ENCODE results near the gene SALL3.

Gene SALL3

DNA sequence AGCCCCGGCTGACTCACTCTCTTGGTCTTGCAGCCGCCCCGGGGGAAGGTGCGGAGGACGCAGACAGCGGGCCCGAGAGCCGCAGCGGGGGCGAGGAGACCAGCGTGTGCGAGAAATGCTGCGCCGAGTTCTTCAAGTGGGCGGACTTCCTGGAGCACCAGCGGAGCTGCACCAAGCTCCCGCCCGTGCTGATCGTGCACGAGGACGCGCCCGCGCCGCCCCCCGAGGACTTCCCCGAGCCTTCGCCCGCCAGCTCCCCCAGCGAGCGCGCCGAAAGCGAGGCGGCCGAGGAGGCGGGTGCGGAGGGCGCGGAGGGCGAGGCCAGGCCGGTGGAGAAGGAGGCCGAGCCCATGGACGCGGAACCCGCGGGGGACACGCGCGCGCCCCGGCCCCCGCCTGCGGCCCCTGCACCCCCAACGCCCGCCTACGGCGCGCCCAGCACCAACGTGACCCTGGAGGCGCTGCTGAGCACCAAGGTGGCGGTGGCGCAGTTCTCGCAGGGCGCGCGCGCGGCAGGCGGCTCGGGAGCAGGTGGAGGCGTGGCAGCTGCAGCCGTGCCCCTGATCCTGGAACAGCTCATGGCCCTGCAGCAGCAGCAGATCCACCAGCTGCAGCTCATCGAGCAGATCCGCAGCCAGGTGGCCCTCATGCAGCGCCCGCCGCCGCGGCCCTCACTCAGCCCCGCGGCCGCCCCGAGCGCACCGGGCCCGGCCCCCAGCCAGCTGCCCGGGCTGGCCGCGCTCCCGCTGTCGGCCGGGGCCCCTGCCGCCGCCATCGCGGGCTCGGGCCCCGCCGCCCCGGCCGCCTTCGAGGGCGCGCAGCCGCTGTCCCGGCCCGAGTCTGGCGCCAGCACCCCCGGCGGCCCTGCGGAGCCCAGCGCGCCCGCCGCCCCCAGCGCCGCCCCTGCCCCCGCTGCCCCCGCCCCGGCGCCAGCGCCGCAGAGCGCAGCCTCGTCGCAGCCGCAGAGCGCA is 12.7 kb downstream of the SALL3 start:
- H3K27me3 ChIP-seq (ENCODE audit: control insufficient read depth, insufficient read depth, low read length), result peaks cover 3% of the 10 kb centered on the region
- no peak overlapping the region for H3K4me3 ChIP-seq (ENCODE audit: low read length)
- H3K9ac ChIP-seq (ENCODE audit: low read length), result no peak overlapping the region
- no peak overlapping the region for H3K27ac ChIP-seq (ENCODE audit: low read depth, low read length)
- H3K36me3 ChIP-seq (ENCODE audit: control insufficient read depth, insufficient read depth, low read length), result no peaks in the 10 kb centered on the region
- no peaks in the 10 kb centered on the region for H3K4me1 ChIP-seq (ENCODE audit: control insufficient read depth, insufficient read depth, low read length)

DNA sequence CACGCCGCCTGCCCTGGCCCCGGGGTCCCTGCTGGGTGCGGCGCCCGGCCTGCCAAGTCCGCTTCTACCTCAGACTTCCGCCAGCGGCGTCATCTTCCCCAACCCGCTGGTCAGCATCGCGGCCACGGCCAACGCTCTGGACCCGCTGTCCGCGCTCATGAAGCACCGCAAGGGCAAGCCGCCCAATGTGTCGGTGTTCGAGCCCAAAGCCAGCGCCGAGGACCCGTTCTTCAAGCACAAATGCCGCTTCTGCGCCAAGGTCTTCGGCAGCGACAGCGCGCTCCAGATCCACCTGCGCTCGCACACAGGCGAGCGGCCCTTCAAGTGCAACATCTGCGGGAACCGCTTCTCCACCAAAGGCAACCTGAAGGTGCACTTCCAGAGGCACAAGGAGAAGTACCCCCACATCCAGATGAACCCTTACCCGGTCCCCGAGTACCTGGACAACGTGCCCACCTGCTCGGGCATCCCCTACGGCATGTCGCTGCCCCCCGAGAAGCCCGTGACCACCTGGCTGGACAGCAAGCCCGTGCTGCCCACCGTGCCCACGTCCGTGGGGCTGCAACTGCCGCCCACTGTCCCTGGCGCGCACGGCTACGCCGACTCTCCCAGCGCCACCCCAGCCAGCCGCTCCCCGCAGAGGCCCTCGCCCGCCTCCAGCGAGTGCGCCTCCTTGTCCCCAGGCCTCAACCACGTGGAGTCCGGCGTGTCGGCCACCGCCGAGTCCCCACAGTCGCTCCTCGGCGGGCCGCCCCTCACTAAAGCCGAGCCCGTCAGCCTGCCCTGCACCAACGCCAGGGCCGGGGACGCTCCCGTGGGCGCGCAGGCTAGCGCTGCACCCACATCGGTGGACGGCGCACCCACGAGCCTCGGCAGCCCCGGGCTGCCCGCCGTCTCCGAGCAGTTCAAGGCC is 13.7 kb downstream of the SALL3 start:
- Histone ChIP-seq H3K36me3 (ENCODE audit: control insufficient read depth, insufficient read depth, low read length) (no peaks in the 10 kb centered on the region), H3K4me3 (ENCODE audit: low read length) (no peak overlapping the region), H3K27ac (ENCODE audit: low read depth, low read length) (no peak overlapping the region), H3K9ac (ENCODE audit: low read length) (no peak overlapping the region), H3K4me1 (ENCODE audit: control insufficient read depth, insufficient read depth, low read length) (no peaks in the 10 kb centered on the region), H3K27me3 (ENCODE audit: control insufficient read depth, insufficient read depth, low read length) (no peaks in the 10 kb centered on the region)

DNA sequence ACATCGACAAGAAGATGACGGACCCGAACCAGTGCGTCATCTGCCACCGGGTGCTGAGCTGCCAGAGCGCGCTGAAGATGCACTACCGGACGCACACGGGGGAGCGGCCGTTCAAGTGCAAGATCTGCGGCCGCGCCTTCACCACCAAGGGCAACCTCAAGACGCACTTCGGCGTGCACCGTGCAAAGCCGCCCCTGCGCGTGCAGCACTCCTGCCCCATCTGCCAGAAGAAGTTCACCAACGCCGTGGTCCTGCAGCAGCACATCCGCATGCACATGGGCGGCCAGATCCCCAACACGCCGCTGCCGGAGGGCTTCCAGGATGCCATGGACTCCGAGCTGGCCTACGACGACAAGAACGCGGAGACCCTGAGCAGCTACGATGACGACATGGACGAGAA is 14.4 kb downstream of the SALL3 start:
- Histone ChIP-seq H3K27me3 (ENCODE audit: control insufficient read depth, insufficient read depth, low read length) (no peaks in the 10 kb centered on the region), H3K27ac (ENCODE audit: low read depth, low read length) (no peak overlapping the region), H3K36me3 (ENCODE audit: control insufficient read depth, insufficient read depth, low read length) (no peaks in the 10 kb centered on the region), H3K4me3 (ENCODE audit: low read length) (no peak overlapping the region), H3K9ac (ENCODE audit: low read length) (no peak overlapping the region), H3K4me1 (ENCODE audit: control insufficient read depth, insufficient read depth, low read length) (no peaks in the 10 kb centered on the region)

DNA sequence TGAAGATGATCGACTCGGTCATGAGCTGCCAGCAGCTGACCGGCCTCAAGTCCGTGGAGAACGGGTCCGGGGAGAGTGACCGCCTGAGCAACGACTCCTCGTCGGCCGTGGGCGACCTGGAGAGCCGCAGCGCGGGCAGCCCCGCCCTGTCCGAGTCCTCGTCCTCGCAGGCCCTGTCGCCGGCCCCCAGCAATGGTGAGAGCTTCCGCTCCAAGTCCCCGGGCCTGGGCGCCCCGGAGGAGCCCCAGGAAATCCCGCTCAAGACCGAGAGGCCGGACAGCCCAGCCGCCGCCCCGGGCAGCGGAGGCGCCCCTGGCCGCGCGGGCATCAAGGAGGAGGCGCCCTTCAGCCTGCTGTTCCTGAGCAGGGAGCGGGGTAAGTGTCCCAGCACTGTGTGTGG is 14.9 kb downstream of the SALL3 start:
- Histone ChIP-seq H3K36me3 (ENCODE audit: control insufficient read depth, insufficient read depth, low read length) (no peaks in the 10 kb centered on the region), H3K9ac (ENCODE audit: low read length) (no peak overlapping the region), H3K27me3 (ENCODE audit: control insufficient read depth, insufficient read depth, low read length) (no peaks in the 10 kb centered on the region), H3K27ac (ENCODE audit: low read depth, low read length) (no peak overlapping the region), H3K4me1 (ENCODE audit: control insufficient read depth, insufficient read depth, low read length) (no peaks in the 10 kb centered on the region), H3K4me3 (ENCODE audit: low read length) (no peak overlapping the region)

DNA sequence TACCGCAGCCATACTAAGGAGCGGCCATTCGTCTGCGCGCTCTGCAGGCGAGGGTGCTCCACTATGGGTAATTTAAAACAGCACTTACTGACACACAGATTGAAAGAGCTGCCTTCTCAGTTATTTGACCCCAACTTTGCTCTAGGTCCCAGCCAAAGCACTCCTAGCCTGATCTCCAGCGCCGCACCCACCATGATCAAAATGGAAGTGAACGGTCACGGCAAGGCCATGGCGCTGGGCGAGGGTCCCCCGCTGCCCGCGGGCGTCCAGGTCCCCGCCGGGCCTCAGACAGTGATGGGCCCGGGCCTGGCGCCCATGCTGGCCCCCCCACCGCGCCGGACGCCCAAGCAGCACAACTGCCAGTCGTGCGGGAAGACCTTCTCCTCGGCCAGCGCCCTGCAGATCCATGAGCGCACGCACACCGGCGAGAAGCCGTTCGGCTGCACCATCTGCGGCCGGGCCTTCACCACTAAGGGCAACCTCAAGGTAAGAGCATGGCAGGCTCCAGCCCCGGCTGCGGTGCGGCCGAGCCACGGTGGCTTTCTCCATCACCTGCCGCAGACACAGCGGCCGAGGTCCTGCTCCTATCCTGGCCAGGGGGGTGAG is 15.5 kb downstream of the SALL3 start:
- Histone ChIP-seq H3K4me3 (ENCODE audit: low read length) (no peak overlapping the region), H3K4me1 (ENCODE audit: control insufficient read depth, insufficient read depth, low read length) (no peaks in the 10 kb centered on the region)

DNA sequence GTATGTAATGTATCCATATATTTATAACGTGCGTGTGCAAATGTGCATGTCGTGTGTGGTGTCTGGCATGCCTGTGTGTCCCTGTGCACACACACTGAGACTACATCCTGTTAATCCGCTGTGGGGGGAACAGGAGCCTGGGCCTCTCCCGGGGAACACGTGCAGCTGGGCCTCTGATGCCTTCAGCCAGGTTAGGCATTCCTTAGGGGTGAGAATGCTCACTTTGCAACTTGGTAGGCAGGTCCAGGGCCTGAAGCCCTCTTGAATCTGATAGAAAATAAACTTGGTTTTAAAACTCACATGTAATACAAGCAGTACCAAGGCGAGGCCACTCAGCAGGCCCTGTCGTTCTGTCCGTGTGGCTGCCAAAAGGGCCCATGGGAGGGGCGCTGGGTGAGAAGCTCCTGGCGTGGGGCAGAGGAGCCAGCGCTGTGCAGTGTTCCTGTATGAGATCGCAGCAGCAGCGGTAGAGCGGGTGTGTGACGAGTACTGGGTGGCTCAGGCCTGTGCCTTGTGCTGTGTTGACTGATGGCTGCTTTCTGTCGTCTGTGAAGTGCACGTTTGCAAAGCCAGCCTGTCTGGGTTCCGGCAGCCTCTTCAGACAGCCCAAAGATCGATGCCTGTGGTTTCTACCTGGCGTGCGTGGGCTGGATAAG is 16.2 kb downstream of the SALL3 start:
- Histone ChIP-seq H3K27me3 (ENCODE audit: control insufficient read depth, insufficient read depth, low read length) (no peaks in the 10 kb centered on the region), H3K27ac (ENCODE audit: low read depth, low read length) (no peak overlapping the region), H3K4me3 (ENCODE audit: low read length) (no peak overlapping the region), H3K9ac (ENCODE audit: low read length) (no peak overlapping the region), H3K4me1 (ENCODE audit: control insufficient read depth, insufficient read depth, low read length) (no peaks in the 10 kb centered on the region), H3K36me3 (ENCODE audit: control insufficient read depth, insufficient read depth, low read length) (no peaks in the 10 kb centered on the region)

More for the DNA sequence above, 15.5 kb downstream of the SALL3 start:
- Histone ChIP-seq H3K27me3 (ENCODE audit: control insufficient read depth, insufficient read depth, low read length) (no peaks in the 10 kb centered on the region), H3K36me3 (ENCODE audit: control insufficient read depth, insufficient read depth, low read length) (no peaks in the 10 kb centered on the region), H3K27ac (ENCODE audit: low read depth, low read length) (no peak overlapping the region), H3K9ac (ENCODE audit: low read length) (no peak overlapping the region)

DNA sequence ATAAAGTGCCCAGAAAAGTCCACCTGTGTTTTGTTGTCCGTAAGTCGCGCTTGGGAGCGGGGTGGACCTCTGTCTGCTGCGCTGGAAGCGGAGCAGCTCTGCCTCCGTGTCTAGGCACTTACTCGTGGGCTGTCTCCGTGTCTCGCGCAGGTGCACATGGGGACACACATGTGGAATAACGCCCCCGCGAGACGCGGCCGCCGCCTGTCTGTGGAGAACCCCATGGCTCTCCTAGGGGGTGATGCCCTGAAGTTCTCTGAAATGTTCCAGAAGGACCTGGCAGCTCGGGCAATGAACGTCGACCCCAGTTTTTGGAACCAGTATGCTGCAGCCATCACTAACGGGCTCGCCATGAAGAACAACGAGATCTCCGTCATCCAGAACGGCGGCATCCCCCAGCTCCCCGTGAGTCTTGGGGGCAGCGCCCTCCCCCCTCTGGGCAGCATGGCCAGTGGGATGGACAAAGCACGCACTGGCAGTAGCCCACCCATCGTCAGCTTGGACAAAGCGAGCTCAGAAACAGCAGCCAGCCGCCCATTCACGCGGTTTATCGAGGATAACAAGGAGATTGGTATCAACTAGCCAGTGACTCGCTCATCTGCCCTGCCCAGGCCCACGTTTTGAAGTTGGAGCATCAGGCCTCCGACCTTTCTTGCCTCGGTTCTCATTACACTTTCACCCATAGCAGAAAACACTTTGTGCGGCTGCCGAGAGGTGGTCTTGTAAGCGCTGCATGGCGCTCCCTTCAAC is 17.3 kb downstream of the SALL3 start:
- no peak overlapping the region for H3K27ac ChIP-seq (ENCODE audit: low read depth, low read length)

DNA sequence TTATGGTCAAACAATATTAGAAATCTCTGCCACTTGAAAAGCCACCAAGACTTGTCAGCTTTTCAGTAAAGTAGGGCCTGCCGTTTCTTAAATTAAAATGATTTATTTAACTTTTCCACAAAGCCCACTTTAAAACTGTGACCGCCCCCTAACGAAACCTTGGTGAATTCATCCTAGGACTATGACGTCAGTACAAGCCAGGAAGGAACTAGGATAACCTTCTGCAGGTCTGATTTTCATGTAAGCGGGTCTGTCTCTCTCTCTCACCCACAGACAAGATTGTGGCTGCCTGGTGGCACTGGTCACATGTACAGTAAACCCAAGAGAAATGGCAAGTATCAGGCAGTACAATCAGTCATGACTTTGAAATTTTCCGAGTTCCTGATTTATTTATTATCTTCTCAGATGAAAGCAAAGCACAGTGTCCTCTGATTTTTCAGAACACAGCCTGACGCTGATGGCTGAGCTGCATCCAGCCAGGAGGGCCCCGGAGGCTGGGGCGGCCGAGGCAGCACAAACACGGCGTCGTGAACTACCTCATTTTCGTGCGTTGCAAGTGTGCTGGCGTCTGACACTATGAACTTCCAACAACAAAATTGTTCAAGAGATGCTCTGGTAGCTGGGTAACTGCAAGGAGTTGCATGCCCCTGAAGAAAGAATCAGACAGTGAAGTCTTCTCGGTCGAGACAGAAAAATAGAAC is 18.9 kb downstream of the SALL3 start:
- Histone ChIP-seq H3K4me3 (ENCODE audit: low read length) (no peak overlapping the region), H3K27me3 (ENCODE audit: control insufficient read depth, insufficient read depth, low read length) (no peaks in the 10 kb centered on the region), H3K4me1 (ENCODE audit: control insufficient read depth, insufficient read depth, low read length) (no peaks in the 10 kb centered on the region), H3K27ac (ENCODE audit: low read depth, low read length) (no peak overlapping the region), H3K36me3 (ENCODE audit: control insufficient read depth, insufficient read depth, low read length) (no peaks in the 10 kb centered on the region), H3K9ac (ENCODE audit: low read length) (no peak overlapping the region)

More for the DNA sequence above, 17.3 kb downstream of the SALL3 start:
- H3K4me3 ChIP-seq (ENCODE audit: low read length), result no peak overlapping the region
- no peaks in the 10 kb centered on the region for H3K4me1 ChIP-seq (ENCODE audit: control insufficient read depth, insufficient read depth, low read length)
- no peaks in the 10 kb centered on the region for H3K36me3 ChIP-seq (ENCODE audit: control insufficient read depth, insufficient read depth, low read length)
- no peaks in the 10 kb centered on the region for H3K27me3 ChIP-seq (ENCODE audit: control insufficient read depth, insufficient read depth, low read length)
- H3K9ac ChIP-seq (ENCODE audit: low read length), result no peak overlapping the region

DNA sequence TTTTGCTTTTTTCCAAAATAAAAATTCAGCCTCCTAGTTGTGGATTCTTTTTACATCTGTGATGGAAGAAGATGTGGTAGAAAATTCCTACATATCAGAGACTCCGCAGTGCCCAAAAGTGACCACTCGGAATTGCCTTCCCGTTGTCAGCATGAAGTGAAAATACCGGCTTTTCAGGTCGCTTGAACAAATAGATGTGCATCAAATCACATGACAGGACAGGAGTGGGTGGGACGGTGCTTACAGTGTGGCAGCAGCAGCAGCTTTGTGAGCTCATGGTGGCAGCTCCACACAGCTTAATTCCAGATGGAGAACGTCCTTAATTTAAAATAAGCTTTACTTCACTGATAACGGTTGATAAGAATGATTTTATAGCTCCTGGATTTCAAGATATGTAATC is 20.3 kb downstream of the SALL3 start:
- Histone ChIP-seq H3K4me3 (ENCODE audit: low read length) (no peak overlapping the region), H3K4me1 (ENCODE audit: control insufficient read depth, insufficient read depth, low read length) (no peaks in the 10 kb centered on the region), H3K36me3 (ENCODE audit: control insufficient read depth, insufficient read depth, low read length) (no peaks in the 10 kb centered on the region), H3K27me3 (ENCODE audit: control insufficient read depth, insufficient read depth, low read length) (no peaks in the 10 kb centered on the region), H3K9ac (ENCODE audit: low read length) (no peak overlapping the region), H3K27ac (ENCODE audit: low read depth, low read length) (no peak overlapping the region)

DNA sequence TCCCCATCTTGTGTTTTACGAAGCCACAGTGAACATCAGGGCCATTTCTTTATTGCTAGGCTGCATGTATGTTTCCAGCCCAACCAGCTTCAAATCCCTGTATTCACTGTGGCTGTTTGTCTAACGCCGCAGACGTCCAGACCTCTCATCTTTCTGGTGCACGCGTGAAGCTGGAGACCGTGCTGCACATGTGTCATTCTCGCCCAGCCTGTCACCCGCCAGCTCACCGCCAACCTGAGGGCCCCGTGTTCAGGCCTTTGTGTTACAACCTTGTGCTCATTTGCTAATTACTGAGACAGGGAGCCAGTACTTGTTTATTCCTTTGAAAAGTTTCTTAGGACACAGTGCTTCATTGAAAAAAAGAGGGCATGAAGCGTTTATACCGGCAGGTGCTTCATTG is 21.4 kb downstream of the SALL3 start:
- H3K4me3 ChIP-seq (ENCODE audit: low read length), result no peak overlapping the region
- no peak overlapping the region for H3K27ac ChIP-seq (ENCODE audit: low read depth, low read length)
- H3K36me3 ChIP-seq (ENCODE audit: control insufficient read depth, insufficient read depth, low read length), result no peaks in the 10 kb centered on the region
- H3K27me3 ChIP-seq (ENCODE audit: control insufficient read depth, insufficient read depth, low read length), result no peaks in the 10 kb centered on the region
- no peaks in the 10 kb centered on the region for H3K4me1 ChIP-seq (ENCODE audit: control insufficient read depth, insufficient read depth, low read length)
- no peak overlapping the region for H3K9ac ChIP-seq (ENCODE audit: low read length)

DNA sequence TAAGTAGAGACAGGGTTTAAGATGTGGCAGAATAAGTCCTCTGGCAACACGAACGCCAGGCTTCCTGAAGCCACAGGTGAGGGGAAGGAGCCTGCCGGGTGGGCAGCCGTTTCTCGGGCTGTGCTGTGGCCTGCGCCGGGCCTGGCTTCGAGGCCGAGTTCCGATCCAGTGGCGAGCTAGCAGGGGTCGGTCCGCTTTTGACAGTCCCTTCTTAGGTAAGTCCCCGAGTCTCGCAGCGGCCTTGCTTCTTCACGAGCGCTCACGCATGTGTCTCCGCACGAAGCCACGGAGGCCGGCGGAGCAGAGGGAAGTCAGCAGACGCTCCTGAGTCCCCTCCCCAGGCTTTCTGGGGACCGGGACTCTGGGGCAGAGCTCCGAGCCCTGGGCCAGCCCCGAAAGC is 26.0 kb downstream of the SALL3 start:
- H3K36me3 ChIP-seq (ENCODE audit: control insufficient read depth, insufficient read depth, low read length), result no peaks in the 10 kb centered on the region
- no peaks in the 10 kb centered on the region for H3K4me1 ChIP-seq (ENCODE audit: control insufficient read depth, insufficient read depth, low read length)
- no peak overlapping the region for H3K27ac ChIP-seq (ENCODE audit: low read depth, low read length)
- no peak overlapping the region for H3K9ac ChIP-seq (ENCODE audit: low read length)
- no peak overlapping the region for H3K4me3 ChIP-seq (ENCODE audit: low read length)
- H3K27me3 ChIP-seq (ENCODE audit: control insufficient read depth, insufficient read depth, low read length), result no peaks in the 10 kb centered on the region
